HG03460 (cell line): Measurements from ENCODE around the gene C21orf58.

Source experiments
- ATAC-seq: cut with Tn5 transposase; IDR thresholded peaks from one replicate; pipeline ENCODE4 v1.9.1; 2021; ENCODE audit not compliant: unreplicated experiment

Gene C21orf58

DNA sequence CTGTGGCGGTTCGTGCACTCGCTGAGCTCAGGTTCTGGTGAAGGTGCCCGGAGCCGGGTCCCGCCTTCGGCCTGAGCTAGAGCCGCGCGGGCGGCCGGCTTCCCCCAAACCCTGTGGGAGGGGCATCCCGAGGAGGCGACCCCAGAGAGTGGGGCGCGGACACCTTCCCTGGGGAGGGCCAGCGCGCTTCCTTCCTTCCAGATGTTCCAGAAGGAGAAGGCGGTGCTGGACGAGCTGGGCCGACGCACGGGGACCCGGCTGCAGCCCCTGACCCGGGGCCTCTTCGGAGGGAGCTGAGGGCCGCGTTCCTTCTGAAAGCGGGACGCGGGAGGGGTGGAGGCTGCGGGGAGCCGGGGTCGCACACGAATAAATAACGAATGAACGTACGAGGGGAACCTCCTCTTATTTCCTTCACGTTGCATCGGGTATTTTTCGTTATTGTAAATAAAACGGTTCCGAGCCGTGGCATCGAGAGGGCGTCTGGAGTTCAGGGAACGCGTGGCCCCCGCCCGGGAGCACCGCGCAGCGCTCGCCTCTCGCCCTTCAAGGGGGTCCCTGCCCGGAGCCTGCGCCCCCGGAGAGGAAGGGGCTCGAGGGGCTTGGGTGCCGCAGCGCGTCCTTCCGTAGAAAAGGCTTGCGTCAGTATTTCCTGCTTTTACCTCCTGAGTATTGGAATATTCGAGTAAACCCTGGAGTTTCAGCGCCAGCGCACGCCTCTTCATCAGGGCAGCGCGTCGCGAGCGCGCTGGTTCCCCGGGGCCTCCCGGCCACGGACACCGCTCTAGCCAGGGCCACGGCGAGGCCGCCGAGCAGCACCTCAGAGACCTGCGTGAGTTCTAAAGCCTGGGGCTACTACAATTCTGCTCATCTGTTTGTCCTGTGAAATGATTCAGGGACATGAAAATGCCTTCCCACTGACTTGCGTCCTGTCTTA, 26.1 kb downstream of the C21orf58 start:
- no peak for ATAC-seq

DNA sequence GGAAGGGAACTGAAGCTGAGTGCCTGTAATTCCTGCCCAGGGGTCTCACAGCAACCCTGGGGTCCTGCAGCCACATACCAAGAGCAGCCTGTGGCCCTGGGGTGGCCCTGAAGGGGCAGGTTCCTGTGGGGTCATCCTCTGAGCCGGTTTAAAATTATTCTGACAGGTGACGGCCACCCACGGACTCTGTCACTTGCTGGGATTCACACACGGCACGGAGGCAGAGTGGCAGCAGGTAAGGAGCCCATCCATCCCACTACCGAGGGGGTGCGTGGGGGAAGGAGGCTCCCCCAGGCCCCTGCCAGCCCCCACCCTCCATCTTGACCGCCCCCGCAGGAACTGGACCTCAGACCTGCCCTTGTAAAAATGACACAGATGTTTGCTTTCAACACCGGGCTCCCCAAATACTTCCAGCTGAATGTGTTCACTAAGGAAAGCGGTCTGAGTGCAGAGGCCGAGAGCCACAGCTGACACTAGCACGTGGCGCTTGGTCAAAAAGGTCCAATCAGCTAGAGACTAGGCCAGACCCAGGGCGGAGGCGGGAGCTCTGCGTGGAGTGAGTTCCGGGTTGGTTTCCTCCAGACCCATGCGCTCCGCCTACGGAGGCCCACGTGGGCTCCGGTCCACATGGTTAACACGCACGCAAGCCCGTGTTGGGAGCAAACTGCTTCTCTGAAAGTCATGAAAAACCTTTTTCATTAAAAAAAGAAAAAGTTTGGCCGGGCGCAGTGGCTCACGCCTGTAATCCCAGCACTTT, 27.5 kb downstream of the C21orf58 start:
- ATAC-seq, result no peak

DNA sequence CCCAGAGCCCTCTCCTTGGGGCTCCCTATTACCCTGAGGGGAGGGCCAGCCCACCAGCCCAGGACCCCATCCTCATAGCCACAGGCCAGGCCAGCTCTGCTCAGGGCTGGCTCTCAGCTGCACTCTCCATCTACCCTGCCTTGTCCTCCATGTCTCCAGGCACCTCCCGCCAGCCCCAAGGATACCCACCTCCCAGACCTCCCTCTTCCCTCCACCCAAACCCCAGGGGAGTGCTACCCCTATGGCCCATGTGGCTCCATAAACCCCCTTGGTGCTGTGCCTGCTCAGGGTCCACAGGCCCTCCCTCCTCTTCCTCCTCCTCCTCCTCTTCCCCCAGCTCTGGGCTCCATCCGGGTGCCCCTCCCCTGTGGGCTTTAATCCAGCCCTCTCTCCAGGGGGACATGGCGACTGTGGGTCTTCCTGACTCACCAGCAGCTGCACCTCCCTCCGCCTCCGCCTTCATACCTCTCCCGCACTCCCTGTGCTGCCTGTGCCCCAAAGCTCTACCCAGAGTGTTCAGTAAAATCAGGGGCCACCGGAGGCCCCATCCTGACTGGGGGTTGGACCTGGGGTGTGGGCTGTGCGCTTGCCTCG, 28.4 kb downstream of the C21orf58 start:
- no peak for ATAC-seq

DNA sequence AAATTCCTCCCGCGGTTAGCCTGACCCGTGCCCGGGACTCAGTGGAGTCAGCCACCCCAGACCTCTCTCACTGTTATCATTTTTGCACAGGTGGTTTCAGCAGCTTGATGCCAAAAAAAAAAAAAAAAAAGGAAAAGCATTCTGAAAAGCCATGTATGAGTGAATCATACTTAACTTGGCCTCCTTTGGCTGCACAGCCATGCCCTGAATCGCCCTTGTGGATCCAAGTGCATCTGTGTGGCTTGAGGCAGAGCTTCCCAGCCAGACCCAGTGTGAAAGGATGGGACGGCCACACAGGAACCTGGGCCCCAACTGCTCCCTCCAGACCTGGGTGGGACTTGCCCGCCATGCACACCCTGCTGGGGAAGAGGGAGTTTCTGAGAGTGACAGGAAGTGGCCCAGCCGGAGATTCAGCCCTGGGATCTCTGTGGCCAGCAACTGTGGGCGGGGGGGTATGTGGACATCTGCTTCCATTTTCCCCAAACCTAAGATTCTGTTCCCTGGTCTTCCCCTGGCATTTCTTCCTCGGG, 29.0 kb downstream of the C21orf58 start:
- ATAC-seq, result no peak

DNA sequence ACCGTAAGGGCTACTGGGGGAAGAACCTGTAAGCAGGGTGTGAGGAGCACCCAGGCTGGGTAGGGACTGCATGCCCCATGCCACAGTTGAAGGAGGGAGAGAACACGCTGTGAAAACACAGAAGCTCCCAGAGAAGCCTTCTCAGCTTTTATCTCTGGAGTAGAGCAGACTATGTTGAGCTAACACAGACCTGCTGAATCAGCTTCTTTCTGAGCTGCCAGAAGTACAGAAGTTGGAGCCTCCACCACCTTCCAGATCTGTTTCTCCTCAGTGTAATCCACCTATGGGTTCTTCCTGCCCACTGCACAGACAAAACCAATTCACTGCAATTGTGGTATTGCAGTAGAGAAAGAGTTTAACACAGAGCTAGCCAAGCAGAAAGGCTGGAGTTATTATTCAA, 32.1 kb downstream of the C21orf58 start:
- ATAC-seq, result no peak

DNA sequence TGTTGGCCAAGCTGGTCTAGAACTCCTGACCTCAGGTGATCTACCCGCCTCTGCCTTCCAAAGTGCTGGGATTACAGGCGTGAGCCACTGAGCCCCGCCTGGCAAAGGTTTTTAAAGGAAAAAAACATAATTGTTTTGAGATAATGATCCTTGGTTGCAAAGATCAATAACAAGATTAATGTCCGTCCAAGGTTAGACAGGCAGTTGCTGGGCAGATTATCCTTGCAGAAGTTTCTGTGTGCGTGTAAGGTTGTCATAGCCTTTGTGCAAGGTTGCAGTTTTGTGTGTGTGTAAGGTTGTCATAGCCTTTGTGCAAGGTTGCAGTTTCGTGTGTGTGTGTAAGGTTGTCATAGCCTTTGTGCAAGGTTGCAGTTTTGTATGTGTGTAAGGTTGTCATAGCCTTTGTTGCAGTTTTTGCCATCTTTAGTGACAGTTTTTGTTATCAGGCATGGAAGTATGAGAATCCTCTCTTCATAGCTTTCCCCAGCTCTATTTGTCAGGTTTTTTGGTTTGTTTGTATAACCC, 34.0 kb downstream of the C21orf58 start:
- ATAC-seq, result no peak

DNA sequence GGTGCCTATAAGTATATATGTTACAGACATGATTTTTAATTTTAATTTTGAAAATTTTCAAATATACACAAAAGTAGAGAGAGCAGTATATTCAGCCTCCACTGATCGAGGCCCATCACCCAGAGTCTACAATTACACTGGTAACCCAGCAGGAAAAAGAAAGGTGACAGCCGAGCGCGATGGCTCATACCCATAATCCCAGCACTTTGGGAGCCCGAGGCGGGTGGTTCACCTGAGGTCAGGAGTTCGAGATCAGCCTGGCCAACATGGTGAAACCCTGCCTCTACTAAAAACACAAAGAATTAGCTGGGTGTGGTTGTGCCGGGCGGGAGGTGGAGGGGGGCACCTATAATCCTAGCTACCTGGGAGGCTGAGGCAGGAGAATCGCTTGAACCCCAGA, 36.1 kb downstream of the C21orf58 start:
- ATAC-seq, result no peak

DNA sequence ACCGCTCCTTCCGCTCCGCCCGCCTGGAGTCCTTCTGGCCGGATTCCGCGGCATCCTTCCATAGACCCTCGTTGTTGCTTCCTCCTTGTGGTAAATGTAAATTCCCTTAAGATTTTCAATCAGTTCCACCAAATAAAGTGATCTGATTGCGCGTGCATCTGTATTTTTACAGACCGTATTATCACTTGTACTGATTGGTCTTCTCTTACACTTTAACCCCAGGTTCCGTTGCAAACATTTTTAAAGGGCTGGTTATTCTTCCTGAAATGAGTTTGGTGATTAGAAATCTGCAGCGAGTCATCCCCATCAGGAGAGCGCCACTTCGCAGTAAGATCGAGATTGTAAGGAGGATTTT, 37.0 kb downstream of the C21orf58 start:
- ATAC-seq, result peak; percentile 9

DNA sequence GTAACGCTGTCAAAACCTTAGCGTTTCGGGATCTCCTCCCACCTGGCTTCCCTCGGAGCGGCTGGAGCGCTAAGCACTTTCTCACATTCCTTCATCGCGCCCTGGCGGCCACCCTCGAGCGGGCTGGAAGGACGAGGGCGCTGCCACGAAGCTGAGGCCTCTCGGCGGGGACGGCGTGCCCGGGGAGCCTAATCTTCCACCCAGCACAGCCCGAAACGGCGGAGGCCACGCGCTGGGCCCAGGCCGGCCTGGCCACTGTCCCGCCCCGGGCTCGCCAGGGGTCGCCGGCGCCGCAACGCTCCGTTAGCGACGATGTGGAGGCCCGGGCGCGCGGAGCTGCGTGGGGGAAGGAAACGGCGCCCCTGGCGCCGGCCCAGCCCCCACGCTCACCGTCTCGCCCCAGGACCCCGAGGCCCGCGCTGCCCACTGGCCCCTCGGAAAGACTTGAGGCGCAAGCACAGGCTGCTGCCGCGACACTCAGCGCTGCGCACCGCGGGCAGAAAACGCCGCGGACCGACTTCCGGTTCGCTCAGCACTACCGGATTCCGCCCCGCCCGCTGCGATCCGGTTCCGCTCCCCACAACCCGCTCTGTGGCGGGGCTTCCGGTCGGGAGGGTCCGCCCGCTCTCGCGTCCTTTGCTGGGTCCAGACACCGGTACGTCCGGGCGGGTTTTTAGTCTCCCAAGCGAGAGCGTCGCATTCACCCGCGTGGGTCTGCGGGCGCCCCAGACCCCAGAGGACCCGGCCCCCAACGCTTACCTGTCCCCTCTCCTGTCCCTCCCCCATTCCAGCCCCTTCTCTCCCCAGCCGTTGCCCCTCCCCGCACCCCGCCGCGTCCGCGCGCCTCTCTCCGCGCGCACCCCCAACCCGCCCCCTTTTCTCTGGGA, 37.7 kb downstream of the C21orf58 start, which contains the start of gene YBEY:
Gene YBEY, plus strand, starts transcription at position 582 of the 887 bp plus-strand sequence. CDS start 572 bp downstream, outside the sequence.
- peak; percentile 88 for ATAC-seq

DNA sequence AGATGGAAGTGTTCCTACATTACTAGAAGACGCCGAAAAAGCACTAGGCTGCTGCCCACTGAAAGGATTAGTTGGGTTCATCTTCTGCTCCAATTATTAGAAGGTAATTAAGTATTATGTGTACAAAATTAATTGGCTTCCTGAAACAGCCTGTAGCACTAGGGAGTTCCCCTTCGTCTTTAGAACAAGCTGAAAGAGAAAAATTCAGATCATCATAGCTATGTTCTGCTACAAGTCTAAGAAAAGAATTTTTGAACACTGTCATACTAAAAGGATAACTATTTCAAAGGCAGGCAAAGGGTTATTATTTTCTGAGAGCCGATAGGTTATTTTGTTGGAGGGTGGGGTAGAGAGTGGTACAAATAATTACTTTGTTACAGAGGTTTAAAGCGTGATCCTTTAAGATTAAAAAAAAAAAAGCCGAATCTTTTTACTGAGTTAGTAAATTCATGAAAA, 38.4 kb downstream of the C21orf58 start, which contains the start of gene MCM3AP:
Gene MCM3AP, minus strand, starts transcription at position 406 of the 456 bp plus-strand sequence. Its CDS starts 325 bp downstream, at position 81.
- no peak for ATAC-seq

DNA sequence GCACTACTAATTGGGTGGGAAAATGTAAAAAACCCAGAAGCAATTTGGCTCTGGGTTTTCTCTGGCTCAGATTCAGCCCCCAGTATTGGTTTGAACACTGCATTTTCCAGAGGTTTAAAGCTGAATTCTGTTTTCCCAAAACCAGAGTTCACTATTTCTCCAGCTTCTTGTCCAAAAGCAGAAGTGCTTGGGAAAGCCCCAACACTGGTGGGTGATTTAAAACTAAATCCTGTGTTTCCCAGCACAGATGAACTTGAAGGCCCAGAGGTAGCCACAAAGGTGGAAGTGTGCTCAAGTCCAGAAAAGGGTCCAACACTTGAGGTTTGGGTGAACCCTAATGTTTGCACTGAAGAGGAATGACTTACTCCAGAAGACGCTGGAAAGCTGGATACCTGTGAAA, 38.9 kb downstream of the C21orf58 start:
- ATAC-seq, result no peak

DNA sequence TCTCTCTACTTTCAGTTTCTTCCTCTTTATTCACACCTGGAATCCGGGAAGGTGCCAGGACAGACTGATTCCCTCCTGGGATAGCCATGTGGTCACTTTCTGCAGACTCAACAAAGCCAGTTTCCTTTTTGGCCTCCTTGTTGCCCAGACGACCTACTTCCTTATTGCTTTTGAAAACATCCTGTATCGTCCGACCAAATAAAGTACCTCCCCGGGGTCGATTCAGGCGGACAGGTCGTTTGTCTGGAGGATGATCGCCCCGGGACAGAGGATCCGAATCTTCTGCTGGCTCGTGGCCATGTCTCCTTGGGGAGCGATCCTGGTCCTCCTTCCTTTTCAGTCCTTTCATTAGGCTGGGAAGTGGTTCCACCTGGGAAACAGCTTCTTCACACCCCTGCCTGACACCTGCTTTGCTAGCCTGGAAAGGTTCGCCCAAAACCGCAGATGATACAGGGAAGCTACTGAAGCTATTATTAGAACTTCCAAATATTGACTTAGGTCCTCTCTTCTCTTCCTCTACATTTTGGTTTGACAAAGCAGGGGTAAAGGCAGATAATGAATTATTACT, 39.5 kb downstream of the C21orf58 start:
- no peak for ATAC-seq

DNA sequence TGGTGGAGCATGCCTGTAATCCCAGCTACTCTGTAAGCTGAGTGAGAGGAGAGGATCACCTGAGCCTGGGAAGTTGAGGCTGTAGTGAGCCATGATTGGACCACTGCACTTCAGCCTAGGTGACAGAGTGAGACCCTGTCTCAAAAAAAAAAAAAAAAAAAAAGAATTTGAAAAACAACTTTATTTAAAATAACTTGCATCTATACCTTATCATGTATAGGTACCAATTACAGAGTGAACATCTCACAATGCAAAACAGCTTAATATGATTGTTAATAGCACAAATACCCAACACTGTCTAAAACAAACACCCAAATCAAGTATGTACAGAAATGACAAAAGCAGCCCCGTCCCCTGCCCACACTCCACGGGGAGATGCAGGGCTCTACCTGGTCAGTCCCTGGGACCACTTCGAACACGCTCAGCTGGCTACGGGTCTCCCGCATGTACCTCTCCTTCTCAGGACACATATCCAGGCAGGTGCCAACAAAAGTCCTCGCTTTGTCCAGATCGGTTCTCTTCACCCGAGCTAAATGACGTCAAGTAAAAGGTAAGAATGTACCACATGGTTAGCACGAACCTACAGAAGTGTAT, 48.8 kb downstream of the C21orf58 start:
- no peak for ATAC-seq

DNA sequence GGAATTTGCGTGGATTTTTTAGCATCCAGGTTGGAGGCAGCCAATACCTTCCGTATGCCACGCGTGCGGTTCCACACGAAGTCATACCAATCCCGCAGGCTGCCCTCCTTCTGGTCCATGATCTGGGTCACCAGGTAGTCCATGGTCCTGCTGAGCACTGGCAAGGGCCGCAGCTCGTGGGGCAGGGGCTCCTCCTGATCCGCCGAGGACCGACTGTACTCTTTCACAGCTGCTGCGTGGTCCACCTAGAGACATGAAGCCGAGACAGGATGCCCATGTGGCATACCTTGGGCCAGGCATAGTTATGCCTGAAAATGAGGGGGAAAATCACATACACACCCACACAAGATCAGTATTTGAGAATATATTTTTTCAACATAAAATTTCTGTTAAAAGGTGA, 50.3 kb downstream of the C21orf58 start:
- ATAC-seq, result no peak

DNA sequence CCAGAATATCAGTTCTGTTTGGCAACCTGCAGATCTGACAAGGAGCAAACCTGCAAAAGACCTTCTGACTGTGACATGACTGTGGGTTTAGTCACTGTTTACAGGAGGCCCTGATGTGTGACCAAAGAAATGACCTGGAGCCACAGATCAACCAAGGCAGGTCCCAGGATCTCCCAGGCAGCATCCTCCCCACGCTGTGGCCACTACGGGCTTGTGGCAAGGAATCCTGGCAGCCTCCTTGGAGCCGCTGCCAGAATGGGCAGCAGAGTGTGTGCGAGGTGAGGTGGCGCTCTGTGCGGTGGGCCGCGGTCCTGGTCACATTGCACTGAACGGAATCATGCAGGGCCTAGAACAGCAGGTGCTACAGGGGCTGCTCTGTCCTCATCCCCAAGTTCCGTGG, 54.2 kb downstream of the C21orf58 start:
- ATAC-seq, result no peak

DNA sequence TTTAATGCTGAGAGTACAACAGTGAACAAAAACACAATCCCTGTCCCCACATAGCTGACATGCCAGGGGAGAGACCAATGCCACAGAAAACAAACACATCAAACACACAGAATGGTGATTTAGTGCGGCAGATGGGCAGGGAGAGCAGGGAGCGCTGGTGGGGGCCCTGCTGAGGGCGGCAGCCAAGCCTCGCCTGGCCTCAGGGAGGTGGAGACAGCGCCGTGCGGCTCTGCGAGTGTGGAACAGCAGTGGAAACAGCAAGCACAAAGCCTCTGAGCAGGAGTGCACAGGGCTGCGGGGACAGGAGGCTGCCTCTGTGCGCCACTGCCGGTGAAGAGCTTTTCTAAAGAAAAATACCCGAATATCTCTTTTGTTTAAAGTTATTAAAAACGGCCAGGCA, 55.3 kb downstream of the C21orf58 start:
- no peak for ATAC-seq

DNA sequence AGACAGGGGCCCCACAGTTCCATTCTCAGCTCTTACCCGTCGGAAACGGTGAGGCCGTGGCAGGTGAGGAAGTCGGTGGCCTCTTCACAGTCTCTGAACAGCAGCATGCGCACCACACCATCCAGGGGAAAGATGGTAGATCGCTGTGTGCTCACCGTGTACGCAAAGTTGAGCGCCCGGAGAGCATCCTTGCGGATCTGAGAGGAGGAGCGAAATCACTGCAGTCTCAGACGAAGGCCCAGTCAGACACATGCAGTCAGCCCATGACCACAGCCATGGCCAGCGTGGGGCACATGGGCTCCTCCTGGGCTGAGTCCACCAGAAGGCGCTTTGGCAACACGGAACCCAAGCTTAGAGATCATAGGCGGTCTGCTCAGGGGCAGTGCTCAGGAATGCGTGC, 56.7 kb downstream of the C21orf58 start:
- no peak for ATAC-seq

DNA sequence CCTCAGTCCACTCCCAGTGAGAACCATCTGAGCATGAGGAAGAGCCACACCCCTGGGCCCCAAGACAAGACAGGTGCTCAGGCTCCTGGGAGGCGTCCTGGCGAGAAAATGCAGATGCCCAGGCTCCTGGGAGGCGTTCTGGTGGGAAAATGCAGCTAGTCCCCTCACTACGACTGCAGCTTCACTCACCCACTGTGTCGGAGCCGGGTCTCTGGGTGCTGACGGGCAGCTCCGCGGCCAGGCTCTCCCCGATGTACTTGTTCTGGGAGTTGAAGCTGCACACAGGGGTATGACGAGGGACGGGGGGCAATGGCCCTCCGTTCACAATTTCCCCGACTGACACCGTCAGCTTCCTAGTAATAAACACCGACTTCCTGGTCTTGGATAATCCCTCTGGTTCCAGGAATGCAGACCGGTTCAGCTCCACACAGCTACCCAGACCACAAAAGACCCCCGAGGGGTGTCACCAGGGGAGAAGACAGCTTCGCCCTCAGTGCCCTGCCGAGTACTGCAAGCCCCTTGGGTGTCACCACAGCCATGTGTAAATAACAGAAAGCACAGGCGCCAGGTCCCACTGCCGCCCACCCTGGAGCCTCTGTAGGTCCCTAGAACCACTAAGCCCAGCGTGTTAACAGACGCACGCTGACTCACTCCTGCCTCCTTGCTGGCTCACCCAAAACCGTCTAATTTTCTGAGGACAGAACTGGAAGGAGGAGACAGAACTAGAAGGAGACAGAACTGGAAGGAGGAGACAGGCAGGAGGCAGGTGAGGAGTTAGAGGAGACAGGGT, 57.7 kb downstream of the C21orf58 start:
- ATAC-seq, result no peak
